Erythroblast (primary cell): Measurements from ENCODE around the gene GPX5.

Experiments used
- GATA1 ChIP-seq: IDR thresholded peaks from 2 replicates; pipeline ENCODE4 v1.6.1; 2011; ENCODE audit warnings: low read depth, mild to moderate bottlenecking, control low read depth, low read length, moderate library complexity
- POLR2A ChIP-seq: IDR thresholded peaks from 2 replicates; pipeline ENCODE4 v1.6.1; 2011; ENCODE audit warnings: mild to moderate bottlenecking, low read length

GRCh38 chr6:28565823-28566526, 40.3 kb downstream of the GPX5 start:
- TF ChIP-seq POLR2A (no peak), GATA1 (no peak)
